Measurements from ENCODE around the gene TTC32.

TTC32 gene

DNA sequence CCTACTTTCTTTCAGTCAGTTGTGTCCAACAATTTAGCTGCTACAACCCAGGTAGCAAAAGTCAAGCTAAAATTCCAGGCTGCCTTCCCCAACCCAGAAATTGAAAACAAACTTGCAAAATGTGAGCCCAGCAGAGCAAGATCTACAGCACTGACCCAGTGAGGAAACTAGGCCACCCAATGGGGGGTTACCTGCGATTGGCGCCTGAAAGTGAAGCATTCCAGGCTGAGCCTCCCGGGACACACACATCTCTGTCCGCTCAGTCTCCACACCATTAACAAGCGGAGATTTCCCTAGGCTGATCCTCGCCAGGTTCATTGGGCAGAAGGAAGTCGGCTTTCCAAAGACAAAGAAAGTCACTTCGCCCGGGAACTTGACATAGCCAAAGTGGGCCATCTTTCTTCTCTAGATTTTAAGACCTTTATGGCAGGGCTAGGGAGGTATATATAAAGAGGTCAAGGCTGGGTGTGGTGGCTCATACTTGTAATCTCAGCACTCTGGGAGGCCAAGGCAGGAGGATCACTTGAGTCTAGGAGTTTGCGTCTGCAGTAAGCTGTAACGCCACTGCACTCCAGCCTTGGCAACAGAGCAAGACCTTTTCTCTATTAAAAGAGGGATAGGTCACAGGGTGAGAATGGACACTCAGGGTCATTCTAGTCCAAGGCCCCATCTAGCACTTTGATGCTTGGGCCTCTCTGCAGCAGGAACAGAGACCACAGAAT is 53.6 kb downstream of the TTC32 start:
- H3K4me1 ChIP-seq (ENCODE audit: insufficient read depth, low read length): no peaks in the 10 kb centered on the region
- H3K9me3 ChIP-seq (ENCODE audit: low read length): no peaks in the 10 kb centered on the region
- H3K27me3 ChIP-seq (ENCODE audit: insufficient read depth, low read length): no peaks in the 10 kb centered on the region
- no peak overlapping the region for H3K4me3 ChIP-seq (ENCODE audit: low read length)
- H2AFZ ChIP-seq (ENCODE audit: low read depth, low read length): no peak overlapping the region
- H3K36me3 ChIP-seq (ENCODE audit: insufficient read depth, low read length): no peaks in the 10 kb centered on the region

DNA sequence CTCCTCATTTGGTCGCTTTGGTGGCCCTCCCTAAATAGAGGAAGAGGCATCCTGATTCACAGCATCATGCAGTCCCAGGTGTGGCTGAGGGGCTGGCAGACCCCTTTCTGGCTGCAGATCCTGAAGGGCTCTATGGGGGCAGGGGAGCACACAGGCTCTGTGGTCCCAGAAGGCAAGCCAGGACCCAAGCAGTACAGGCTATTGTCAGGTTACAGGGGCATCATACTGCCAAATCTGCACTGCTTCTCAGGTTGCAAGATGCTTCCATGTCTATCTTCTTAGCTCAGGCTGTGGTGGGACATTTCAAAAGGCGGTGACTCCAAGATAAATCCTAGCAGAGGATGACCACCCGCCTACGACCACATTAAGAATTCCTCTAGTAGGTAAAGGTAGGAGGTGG is 54.3 kb downstream of the TTC32 start:
- no peaks in the 10 kb centered on the region for H3K9me3 ChIP-seq (ENCODE audit: low read length)
- no peaks in the 10 kb centered on the region for H3K4me1 ChIP-seq (ENCODE audit: insufficient read depth, low read length)
- H2AFZ ChIP-seq (ENCODE audit: low read depth, low read length): no peak overlapping the region
- H3K36me3 ChIP-seq (ENCODE audit: insufficient read depth, low read length): no peaks in the 10 kb centered on the region
- no peak overlapping the region for H3K4me3 ChIP-seq (ENCODE audit: low read length)
- H3K27me3 ChIP-seq (ENCODE audit: insufficient read depth, low read length): no peaks in the 10 kb centered on the region

All from neuron (in vitro differentiated cells).